ENCODE results near the gene ANTXR1. TPM values are rescaled to one million over a fixed set of nuclear protein-coding genes. Genes with fewer than 3 reads are reported as not detected.

ANTXR1 gene
- polyA plus RNA-seq, 1 donor (not counting 4 experiments of a cell fraction or from before 2014, with no cell fraction given) = 20.4 TPM

DNA sequence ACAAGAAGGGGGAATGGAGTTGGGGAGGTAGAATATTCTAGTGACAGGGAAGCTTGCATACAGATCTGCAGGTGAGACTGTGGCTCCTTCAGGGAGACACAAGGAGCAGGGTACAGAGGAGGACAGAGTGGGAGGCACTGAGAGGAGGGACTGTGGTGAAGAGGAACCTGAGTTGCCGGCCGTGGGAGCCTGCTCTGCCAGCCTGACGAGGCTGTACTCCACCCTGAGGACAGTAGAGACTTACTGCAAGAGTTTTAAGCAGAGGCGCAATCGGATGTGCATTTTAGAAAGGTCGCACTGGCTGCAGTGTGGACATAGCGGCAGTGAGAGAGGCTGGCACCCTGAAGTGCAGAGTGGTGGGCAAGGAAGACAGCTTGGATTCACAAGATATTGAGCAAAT is 188.3 kb downstream of the ANTXR1 start:
- no peaks in the 10 kb centered on the region for H3K9me3 ChIP-seq (ENCODE audit: control insufficient read depth, low read depth, low read length)
- H2AFZ ChIP-seq (ENCODE audit: control insufficient read depth, low read length) = no peak overlapping the region
- H3K36me3 ChIP-seq (ENCODE audit: control insufficient read depth in 2 of 2, extremely low read depth in 1 of 2, insufficient read depth in 2 of 2, low read length in 2 of 2) = no peaks in the 10 kb centered on the region
- no peaks in the 10 kb centered on the region for H3K27me3 ChIP-seq (ENCODE audit: control insufficient read depth, extremely low read depth, insufficient read depth, low read length)
- no peak overlapping the region for H3K9ac ChIP-seq (ENCODE audit: control insufficient read depth, extremely low read depth, insufficient read depth, low read length)
- no peaks in the 10 kb centered on the region for H4K20me1 ChIP-seq (ENCODE audit: control insufficient read depth, extremely low read depth, insufficient read depth, low read length)
- H3K4me1 ChIP-seq (ENCODE audit: control insufficient read depth, extremely low read depth, insufficient read depth, low read length) = no peaks in the 10 kb centered on the region
- no peak overlapping the region for H3K27ac ChIP-seq (ENCODE audit: control insufficient read depth, insufficient read depth, low read length)
- DNase-seq (ENCODE audit: low read depth, low spot score) (no peak), FAIRE-seq (no peak)
- dilution Hi-C loops (cut with MboI; ENCODE audit: extremely low pct_ligation_motif_present, low sequenced_read_pairs) = no loop called here
- H3K79me2 ChIP-seq (ENCODE audit: control insufficient read depth, insufficient read depth, low read length) = no peaks in the 10 kb centered on the region
- H3K9me1 ChIP-seq (ENCODE audit: control insufficient read depth, extremely low read depth, insufficient read depth, low read length) = no peaks in the 10 kb centered on the region
- no peak for TF ChIP-seq CTCF (optimal IDR thresholded peaks at IDR 0.05 in 1 of 3, IDR thresholded peaks at IDR 0.05 in 1 of 3, conservative IDR thresholded peaks at IDR 0.05 in 1 of 3; ENCODE audit: extremely low read depth in 1 of 3, insufficient read depth in 2 of 3, low read length in 3 of 3)
- H3K4me3 ChIP-seq (ENCODE audit: control insufficient read depth in 2 of 3, extremely low read depth in 1 of 3, insufficient read depth in 2 of 3, low read depth in 1 of 3, low read length in 3 of 3) = no peak overlapping the region
- H3K4me2 ChIP-seq (ENCODE audit: control insufficient read depth, extremely low read depth, insufficient read depth, low read depth, low read length) = no peak overlapping the region

- no peaks in the 10 kb centered on the region for H3K9me3 ChIP-seq (ENCODE audit: control insufficient read depth, low read depth, low read length)
- no peak overlapping the region for H3K9ac ChIP-seq (ENCODE audit: control insufficient read depth, extremely low read depth, insufficient read depth, low read length)
- H3K27ac ChIP-seq (ENCODE audit: control insufficient read depth, insufficient read depth, low read length) = no peak overlapping the region
- TF ChIP-seq EZH2 (IDR thresholded peaks at IDR 0.05; ENCODE audit: low read length) = no peak
- TF ChIP-seq CTCF (optimal IDR thresholded peaks at IDR 0.05 in 1 of 3, IDR thresholded peaks at IDR 0.05 in 1 of 3, conservative IDR thresholded peaks at IDR 0.05 in 1 of 3; ENCODE audit: extremely low read depth in 1 of 3, insufficient read depth in 2 of 3, low read length in 3 of 3) = no peak
- H3K79me2 ChIP-seq (ENCODE audit: control insufficient read depth, insufficient read depth, low read length) = no peaks in the 10 kb centered on the region
- DNase-seq (ENCODE audit: low read depth, low spot score) (no peak), FAIRE-seq (no peak)
- H3K27me3 ChIP-seq (ENCODE audit: control insufficient read depth, extremely low read depth, insufficient read depth, low read length) = no peaks in the 10 kb centered on the region
- no peak overlapping the region for H2AFZ ChIP-seq (ENCODE audit: control insufficient read depth, low read length)
- H3K4me2 ChIP-seq (ENCODE audit: control insufficient read depth, extremely low read depth, insufficient read depth, low read depth, low read length) = no peak overlapping the region
- H3K4me3 ChIP-seq (ENCODE audit: control insufficient read depth in 2 of 3, extremely low read depth in 1 of 3, insufficient read depth in 2 of 3, low read depth in 1 of 3, low read length in 3 of 3) = no peak overlapping the region
- dilution Hi-C loops (cut with MboI; ENCODE audit: extremely low pct_ligation_motif_present, low sequenced_read_pairs) = no loop called here
- no peaks in the 10 kb centered on the region for H3K4me1 ChIP-seq (ENCODE audit: control insufficient read depth, extremely low read depth, insufficient read depth, low read length)
- H4K20me1 ChIP-seq (ENCODE audit: control insufficient read depth, extremely low read depth, insufficient read depth, low read length) = no peaks in the 10 kb centered on the region
- no peaks in the 10 kb centered on the region for H3K36me3 ChIP-seq (ENCODE audit: control insufficient read depth in 2 of 2, extremely low read depth in 1 of 2, insufficient read depth in 2 of 2, low read length in 2 of 2)
- no peaks in the 10 kb centered on the region for H3K9me1 ChIP-seq (ENCODE audit: control insufficient read depth, extremely low read depth, insufficient read depth, low read length)
These were observed 189.3 kb downstream of the ANTXR1 start for GRCh38 chr2:69202327-69202726.

Data from keratinocyte (primary cell).